Measurements from ENCODE around the gene GMNC.

Gene GMNC

DNA sequence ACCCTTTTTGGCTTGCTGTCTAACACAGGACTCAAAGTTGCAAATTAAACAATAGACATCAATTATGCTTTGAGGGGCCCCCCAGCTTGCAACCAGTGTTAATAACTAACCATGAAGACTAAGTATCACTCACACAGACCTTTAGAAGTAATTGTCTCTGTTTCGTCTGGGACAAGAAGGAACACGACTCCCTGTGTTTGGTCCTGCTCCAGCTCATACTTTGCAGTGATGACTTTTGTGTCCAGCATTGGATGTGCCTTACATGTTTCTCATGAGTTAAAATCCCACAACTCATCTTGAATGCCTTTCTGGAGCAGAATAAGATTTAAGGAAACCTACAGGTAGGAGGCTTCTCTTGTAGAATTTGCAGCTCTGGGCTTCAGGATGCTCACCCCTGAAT lies 53.1 kb downstream of the GMNC start:
- ChIA-PET CTCF (no interaction called here), POLR2A (no interaction called here)
- TF ChIP-seq SUZ12 (IDR thresholded peaks at IDR 0.05), result no peak
- no peak for TF ChIP-seq SP1 (IDR thresholded peaks at IDR 0.05)
- no peak for TF ChIP-seq BHLHE40 (IDR thresholded peaks at IDR 0.05; ENCODE audit: borderline replicate concordance)
- no peak for TF ChIP-seq CTBP1 (IDR thresholded peaks at IDR 0.05; ENCODE audit: borderline replicate concordance)
- no peak for TF ChIP-seq ZNF384 (IDR thresholded peaks at IDR 0.05)
- TF ChIP-seq LEF1 (IDR thresholded peaks at IDR 0.05; ENCODE audit: borderline replicate concordance), result no peak
- TF ChIP-seq, protein P1, sequence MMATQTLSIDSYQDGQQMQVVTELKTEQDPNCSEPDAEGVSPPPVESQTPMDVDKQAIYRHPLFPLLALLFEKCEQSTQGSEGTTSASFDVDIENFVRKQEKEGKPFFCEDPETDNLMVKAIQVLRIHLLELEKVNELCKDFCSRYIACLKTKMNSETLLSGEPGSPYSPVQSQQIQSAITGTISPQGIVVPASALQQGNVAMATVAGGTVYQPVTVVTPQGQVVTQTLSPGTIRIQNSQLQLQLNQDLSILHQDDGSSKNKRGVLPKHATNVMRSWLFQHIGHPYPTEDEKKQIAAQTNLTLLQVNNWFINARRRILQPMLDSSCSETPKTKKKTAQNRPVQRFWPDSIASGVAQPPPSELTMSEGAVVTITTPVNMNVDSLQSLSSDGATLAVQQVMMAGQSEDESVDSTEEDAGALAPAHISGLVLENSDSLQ (IDR thresholded peaks at IDR 0.05), result no peak
- no peak for TF ChIP-seq FOXK2 (IDR thresholded peaks at IDR 0.05)
- TF ChIP-seq HDGF (IDR thresholded peaks at IDR 0.05; ENCODE audit: borderline replicate concordance), result no peak

DNA sequence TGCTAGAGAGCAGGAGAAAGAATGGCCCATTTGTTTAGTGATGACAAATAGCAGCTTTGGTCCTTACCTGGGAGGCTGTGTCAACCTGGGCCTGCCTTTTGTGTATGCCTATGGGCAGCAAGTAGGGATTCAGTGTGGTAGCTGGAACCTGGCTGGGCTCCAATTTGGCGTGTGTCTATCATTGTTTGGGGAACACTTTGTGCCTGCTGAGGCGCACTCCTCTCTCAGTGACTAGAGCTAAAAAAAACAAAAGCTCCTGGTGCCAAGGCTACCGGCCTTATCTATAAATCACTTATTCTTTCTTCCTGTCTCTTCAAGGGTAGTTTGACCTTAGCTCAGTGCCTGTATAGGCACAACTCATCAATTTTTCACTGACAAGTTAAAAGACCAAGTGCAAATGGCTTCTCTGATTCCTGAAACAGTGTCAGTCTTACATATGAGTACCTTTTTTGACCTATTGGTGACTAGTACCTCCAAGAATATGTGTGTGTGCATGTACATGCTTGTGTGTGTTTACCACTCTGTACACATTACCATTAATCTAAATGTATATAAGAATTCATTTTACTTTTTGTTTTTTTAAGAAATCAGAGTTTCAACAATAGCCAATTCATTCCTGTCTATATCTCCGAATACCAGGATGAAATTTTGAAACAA lies 54.6 kb downstream of the GMNC start:
- CTCF ChIA-PET, result no interaction called here
- no peak for DNase-seq (ENCODE audit: extremely low spot score)
- TF ChIP-seq BHLHE40 (IDR thresholded peaks at IDR 0.05; ENCODE audit: borderline replicate concordance) (no peak), L3MBTL2 (conservative IDR thresholded peaks at IDR 0.05) (no peak)
- TF ChIP-seq, protein P1 (IDR thresholded peaks at IDR 0.05), result peak; percentile 53; the same call in 1 of the 2 replicates
- POLR2A ChIA-PET, result no interaction called here

More for the DNA sequence above, 53.1 kb downstream of the GMNC start:
- DNase-seq (ENCODE audit: extremely low spot score), result no peak

Data from HEK293T (cell line).